Epithelial cell of proximal tubule (primary cell): ENCODE measurements around the gene PNPLA8. TPM values are rescaled to one million over a fixed set of nuclear protein-coding genes. Genes with fewer than 3 reads are reported as not detected.

Source experiments
- DNase-seq: peaks from one replicate; pipeline ENCODE4 v3.0.0-alpha.2; 2011; ENCODE audit warnings: low read depth
- H3K4me3 ChIP-seq: 2 replicates; pipeline ENCODE4 v1.5.1; 2011; ENCODE audit warnings: low read depth, mild to moderate bottlenecking, low read length
- CTCF ChIP-seq: conservative IDR thresholded peaks from 2 replicates; pipeline ENCODE4 v1.5.1; 2012; ENCODE audit warnings: low read depth, mild to moderate bottlenecking, low read length
- total RNA-seq: library from RNA; depleted of rRNA; stranded (reverse); fragments of >200 nt; gene quantifications from 2 replicates; pipeline ENCODE4 v1.2.3, GENCODE V29; 2015

PNPLA8 gene
- total RNA-seq, 1 donor from 2014 or later = 23.5 TPM

DNA sequence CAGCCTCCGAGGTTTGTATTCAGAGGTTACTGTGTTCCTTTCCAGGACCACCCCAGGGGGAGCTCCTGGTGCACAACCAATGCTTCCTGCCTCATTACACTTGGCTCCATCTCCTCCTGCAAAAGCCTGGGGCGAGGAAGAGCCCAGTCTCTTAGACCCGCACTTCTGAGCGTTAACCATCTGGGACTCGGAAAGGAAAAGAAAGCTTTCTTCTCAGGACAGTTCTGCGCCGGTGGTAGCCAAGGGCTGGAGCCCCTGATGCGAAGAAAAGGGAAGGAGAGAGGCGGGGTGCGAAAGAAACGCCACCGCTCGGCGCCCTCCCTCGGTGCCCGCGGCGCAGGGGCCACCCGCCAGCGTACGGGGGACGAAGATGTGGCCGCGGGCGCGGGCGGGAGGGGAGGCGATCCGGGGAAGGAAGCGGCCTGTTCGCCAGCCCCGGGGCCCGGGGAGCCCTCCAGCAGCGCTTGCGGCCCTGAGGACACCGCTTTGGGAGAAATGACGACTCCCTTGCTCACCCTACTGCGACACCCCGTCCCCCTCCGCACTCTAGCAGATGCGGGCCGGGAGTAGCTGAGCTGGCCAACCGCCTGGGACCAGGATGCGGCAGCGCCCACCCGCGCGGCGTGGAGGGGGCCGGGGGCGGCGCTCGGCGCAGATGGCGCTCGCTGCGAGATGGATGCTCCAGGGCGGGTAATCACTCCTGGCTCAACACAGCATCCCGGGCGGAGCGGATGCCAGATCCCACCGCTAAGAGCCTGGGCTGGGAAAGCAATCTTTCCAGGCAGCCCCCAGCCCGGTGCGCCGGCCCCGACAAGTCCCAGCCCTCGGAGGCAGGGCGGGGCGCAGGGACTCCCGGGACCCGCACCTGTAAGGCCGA is 71.0 kb downstream of the PNPLA8 start:
- no peak for DNase-seq
- peak; percentile 27 for TF ChIP-seq CTCF
- H3K4me3 ChIP-seq = peak overlapping the region; percentile 89

GRCh38 chr7:108454317-108454673 is 71.6 kb downstream of the PNPLA8 start:
- peak overlapping the region; percentile 89 for H3K4me3 ChIP-seq
- TF ChIP-seq CTCF = no peak
- DNase-seq = no peak

DNA sequence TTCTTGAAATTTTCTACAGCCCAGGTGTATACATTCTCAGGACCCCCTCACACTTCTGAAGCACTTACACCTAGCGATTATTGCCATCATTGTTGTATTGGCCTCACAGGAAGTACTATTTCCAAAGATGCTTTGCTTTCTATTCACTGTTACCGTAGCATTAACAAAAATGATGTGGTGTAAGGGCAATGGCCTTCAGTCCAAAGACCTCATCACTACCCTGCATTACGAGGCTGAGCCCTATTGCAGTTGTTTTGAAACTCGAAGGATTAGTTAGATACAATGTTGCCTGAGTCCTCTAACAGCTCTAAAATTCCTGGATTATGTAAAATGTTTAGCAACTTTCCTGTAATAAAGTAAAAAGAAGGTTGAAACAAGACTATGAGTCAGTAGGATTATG is 72.6 kb downstream of the PNPLA8 start:
- H3K4me3 ChIP-seq = no peak overlapping the region
- DNase-seq = no peak
- TF ChIP-seq CTCF = no peak

GRCh38 chr7:108452707-108453106 is 73.2 kb downstream of the PNPLA8 start:
- DNase-seq = no peak
- TF ChIP-seq CTCF = peak; percentile 75

GRCh38 chr7:108451296-108451848 is 74.6 kb downstream of the PNPLA8 start:
- TF ChIP-seq CTCF = no peak
- H3K4me3 ChIP-seq = no peak overlapping the region
- DNase-seq = no peak

More at GRCh38 chr7:108452707-108453106, 73.2 kb downstream of the PNPLA8 start:
- no peak overlapping the region for H3K4me3 ChIP-seq

- TF ChIP-seq CTCF = no peak
- DNase-seq = no peak
- H3K4me3 ChIP-seq = no peak overlapping the region
Observed at GRCh38 chr7:108450160-108450559, 75.8 kb downstream of the PNPLA8 start.
